WERI-Rb-1 (cell line): Measurements from ENCODE around the gene IDH1.

ENCODE experiments used
- DNase-seq: peaks from one replicate; pipeline ENCODE4 v3.0.0-alpha.2; 2020
- H3K27ac ChIP-seq: fragments of 250-450 bp; sonication (Bioruptor Pico); 2 replicates; pipeline ENCODE4 v1.5.1; 2020; ENCODE audit warnings: mild to moderate bottlenecking, moderate library complexity
- H3K27me3 ChIP-seq: fragments of 250-450 bp; sonication (Bioruptor Pico); 2 replicates; pipeline ENCODE4 v1.5.1; 2021; ENCODE audit warnings: mild to moderate bottlenecking, low read depth, moderate library complexity; ENCODE audit not compliant: insufficient read depth, severe bottlenecking
- H3K36me3 ChIP-seq: fragments of 250-450 bp; sonication (Bioruptor Pico); 2 replicates; pipeline ENCODE4 v1.5.1; 2020; ENCODE audit warnings: mild to moderate bottlenecking, moderate library complexity
- H3K4me3 ChIP-seq: 2 replicates; pipeline ENCODE4 v1.5.1; 2011; ENCODE audit warnings: low read depth, mild to moderate bottlenecking, control low read depth, low read length
- H3K9me3 ChIP-seq: fragments of 250-450 bp; sonication (Bioruptor Pico); 2 replicates; pipeline ENCODE4 v1.5.1; 2021; ENCODE audit warnings: mild to moderate bottlenecking, moderate library complexity; ENCODE audit not compliant: severe bottlenecking
- CTCF ChIP-seq: IDR thresholded peaks from 2 replicates; pipeline ENCODE4 v1.5.1; 2011; ENCODE audit warnings: low read depth, mild to moderate bottlenecking, control low read depth, inconsistent platforms, low read length

Gene IDH1

GRCh38 chr2:208186465-208186864 lies 68.4 kb downstream of the IDH1 start:
- Histone ChIP-seq H3K9me3 (no peaks in the 10 kb centered on the region), H3K4me3 (no peak overlapping the region), H3K36me3 (no peaks in the 10 kb centered on the region), H3K27ac (no peak overlapping the region), H3K27me3 (no peaks in the 10 kb centered on the region)
- no peak for DNase-seq
- TF ChIP-seq CTCF: no peak
